Measurements from ENCODE around the gene SMAD3.
"Not testable (repeated sequence)": the region's sequence is repeated elsewhere in the genome, so short reads cannot be mapped to it uniquely, and the experiment has no call there.

The SMAD3 gene

DNA sequence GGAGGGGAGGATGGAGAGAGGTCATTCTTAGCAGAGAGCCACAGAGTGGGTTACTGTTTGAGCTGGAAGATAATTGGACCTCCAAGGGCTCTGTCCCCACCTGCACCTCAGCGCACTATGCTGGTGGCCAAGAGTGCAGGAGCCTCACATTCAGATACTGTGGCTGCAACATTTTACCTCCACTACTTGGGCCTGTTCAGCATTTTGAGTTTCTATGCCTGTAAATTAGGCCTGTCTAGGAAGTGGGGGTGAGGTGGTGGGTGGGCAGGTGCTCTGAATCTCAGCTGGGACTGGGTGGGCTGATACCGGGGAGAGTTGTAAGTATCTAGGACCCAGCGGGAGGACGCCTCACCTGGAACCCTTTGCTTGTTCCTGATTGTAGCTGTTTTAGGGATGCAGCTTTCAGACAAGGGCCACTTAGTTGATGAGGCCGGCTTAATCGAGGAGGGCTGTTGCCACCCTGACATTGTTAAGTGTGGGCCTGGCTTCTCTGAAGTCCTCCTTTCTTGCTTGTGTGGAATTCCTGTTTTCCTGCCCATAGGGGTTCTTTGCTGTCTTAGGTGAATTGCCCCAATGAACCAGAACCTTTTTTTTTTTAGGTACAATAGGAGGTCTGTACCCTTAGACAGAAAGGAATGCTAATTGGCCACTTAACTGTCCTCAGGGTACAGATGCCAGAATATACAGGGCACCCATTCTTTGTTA is 83.8 kb downstream of the SMAD3 start:
- TF ChIP-seq JUND (IDR thresholded peaks at IDR 0.05; ENCODE audit: low read depth), result no peak
- in situ Hi-C loops (cut with HindIII; ENCODE audit: low pct_unique_long_range_greater_than_20kb, low sequenced_read_pairs), result no loop called here

DNA sequence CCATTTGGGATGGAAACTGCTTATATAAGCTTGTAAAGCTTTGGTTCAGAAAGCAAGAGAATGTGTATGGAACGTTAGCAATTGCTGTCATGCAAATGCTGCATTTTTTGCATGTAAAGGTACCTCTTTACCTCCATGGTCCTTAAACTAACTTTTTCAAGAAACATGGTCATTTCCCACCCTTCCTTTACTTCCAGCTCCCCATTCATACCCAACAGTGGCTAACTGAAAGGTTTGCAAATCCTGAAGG is 84.3 kb downstream of the SMAD3 start:
- in situ Hi-C loops (cut with HindIII; ENCODE audit: low pct_unique_long_range_greater_than_20kb, low sequenced_read_pairs), result no loop called here
- DNase-seq (ENCODE audit: low read depth in 1 of 2, low spot score in 1 of 2), result no peak

More for the DNA sequence above, 83.8 kb downstream of the SMAD3 start:
- DNase-seq (ENCODE audit: low read depth in 1 of 2, low spot score in 1 of 2), result no peak

DNA sequence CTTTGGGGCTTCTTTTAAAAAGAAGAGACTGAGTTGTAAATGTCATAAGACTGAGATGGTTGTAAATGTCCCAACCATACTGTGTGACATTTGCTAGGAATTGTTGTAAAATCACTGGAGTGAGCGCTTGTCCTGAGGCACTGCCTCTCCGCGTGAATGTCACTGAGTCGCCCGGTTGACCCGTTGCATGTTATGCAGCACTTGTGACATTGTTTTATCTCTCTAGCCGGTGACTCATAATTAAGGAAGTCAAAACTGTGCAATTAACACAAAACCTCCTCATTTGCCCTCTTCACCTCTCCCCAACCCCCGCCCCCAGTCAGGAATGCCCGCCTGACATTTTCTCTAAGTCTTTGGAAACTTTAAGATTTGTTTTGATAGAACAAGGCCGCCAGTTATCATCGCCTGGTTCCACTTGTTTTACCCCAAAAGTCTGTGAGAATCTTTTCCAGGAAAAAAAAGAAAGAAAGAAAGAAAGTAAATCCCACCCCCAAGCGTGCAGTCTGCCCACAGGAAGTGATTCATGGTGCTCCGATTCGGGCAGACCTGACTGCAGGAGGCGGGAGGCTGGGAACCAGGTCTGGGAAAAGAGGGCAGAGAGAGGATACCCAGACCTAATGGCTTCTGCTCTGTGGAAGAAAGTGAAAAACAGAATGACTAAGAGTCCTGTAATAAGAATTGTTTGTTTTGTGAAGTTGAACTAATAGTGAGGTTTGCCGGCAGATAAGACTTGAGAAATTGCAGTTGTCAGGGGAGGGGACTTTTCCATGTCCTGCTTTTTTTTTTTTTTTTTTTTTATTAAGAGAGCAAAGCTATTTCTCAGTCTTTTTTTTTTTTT is 84.8 kb downstream of the SMAD3 start:
- DNase-seq (ENCODE audit: low read depth in 1 of 2, low spot score in 1 of 2), result no peak
- in situ Hi-C loops (cut with HindIII; ENCODE audit: low pct_unique_long_range_greater_than_20kb, low sequenced_read_pairs), result no loop called here
- TF ChIP-seq JUND (IDR thresholded peaks at IDR 0.05; ENCODE audit: low read depth), result no peak

More for the DNA sequence above, 84.3 kb downstream of the SMAD3 start:
- no peak for TF ChIP-seq JUND (IDR thresholded peaks at IDR 0.05; ENCODE audit: low read depth)

DNA sequence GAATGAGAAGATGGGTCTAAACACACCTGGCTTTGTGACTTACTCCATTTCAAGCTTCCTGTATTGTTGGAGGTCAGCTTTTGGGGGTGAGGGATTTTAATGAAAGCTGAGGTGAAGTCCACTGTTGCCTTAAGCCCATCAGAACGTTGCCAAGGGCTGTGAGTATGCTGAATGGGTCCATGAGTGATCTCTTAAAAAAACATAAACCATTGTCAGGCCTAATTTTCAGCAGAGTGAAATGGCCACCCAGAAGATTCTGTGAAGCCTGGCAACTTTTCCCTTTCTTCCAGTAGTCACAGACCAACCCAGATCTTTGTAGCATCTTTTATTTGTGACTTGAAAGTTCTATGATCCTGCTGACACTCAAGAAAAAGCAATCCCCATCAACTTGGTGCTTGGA is 87.0 kb downstream of the SMAD3 start:
- in situ Hi-C loops (cut with HindIII; ENCODE audit: low pct_unique_long_range_greater_than_20kb, low sequenced_read_pairs), result no loop called here
- TF ChIP-seq JUND (IDR thresholded peaks at IDR 0.05; ENCODE audit: low read depth), result no peak
- no peak for DNase-seq (ENCODE audit: low read depth in 1 of 2, low spot score in 1 of 2)

DNA sequence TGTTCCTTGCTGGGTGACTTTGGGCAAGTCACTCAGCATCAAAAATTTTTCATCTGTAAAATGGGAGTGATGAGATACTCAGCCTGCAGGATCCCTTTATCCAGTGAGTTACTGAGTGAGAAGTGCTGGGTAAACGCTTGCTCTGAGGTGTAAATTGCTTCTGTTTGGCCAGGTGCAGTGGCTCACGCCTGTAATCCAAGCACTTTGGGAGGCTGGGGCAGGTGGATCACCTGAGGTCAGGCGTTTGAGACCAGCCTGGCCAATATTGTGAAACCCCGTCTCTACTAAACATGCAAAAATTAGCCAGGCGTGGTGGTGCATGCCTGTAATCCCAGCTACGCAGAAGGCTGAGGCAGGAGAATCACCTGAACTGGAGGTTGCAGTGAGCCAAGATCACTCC is 87.6 kb downstream of the SMAD3 start:
- DNase-seq (ENCODE audit: low read depth in 1 of 2, low spot score in 1 of 2); in situ Hi-C loops (cut with HindIII; ENCODE audit: low pct_unique_long_range_greater_than_20kb, low sequenced_read_pairs): not testable (repeated sequence)

DNA sequence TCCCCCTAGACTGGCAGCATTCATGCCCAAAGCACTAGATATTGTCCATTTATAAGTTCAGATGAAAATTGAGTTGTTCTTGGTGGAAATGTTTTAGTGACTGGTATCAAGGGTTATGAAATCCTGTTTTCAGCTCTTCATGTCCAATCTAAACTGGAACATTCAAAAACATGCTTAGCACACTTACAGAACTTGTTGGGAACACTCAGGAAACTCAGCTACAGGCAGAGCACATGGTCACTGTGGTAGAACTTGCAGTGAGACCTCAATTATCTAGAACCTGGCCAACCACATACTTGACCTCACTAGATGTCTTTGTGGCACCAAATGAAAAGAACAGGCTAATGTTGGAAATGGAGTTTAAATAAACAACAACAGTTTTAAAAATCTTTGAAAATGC is 88.8 kb downstream of the SMAD3 start:
- DNase-seq (ENCODE audit: low read depth in 1 of 2, low spot score in 1 of 2), result no peak
- in situ Hi-C loops (cut with HindIII; ENCODE audit: low pct_unique_long_range_greater_than_20kb, low sequenced_read_pairs), result no loop called here
- no peak for TF ChIP-seq JUND (IDR thresholded peaks at IDR 0.05; ENCODE audit: low read depth)

- TF ChIP-seq JUND (IDR thresholded peaks at IDR 0.05; ENCODE audit: low read depth), result no peak
- DNase-seq (ENCODE audit: low read depth in 1 of 2, low spot score in 1 of 2), result no peak
- in situ Hi-C loops (cut with HindIII; ENCODE audit: low pct_unique_long_range_greater_than_20kb, low sequenced_read_pairs), result no loop called here
Measured at GRCh38 chr15:67156426-67156825, 91.0 kb downstream of the SMAD3 start.

DNA sequence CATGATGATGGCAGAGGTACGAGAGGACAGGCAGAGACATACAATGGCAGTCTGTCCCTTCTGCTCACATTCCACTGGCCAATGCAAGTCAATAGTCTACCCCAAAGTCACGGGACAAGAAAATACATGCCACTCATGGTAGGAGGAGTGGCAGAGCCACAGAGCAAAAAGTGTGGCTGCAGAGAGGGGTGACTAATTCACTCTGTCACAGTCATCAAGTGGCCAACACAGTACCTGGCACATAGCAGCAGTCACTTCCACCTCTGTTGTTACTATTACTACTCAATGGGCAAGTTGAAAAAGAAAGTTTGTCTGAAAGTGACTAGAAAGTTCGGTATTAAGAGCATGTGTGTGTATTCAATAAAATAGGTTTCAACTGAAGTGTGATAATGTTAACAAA is 91.4 kb downstream of the SMAD3 start:
- in situ Hi-C loops (cut with HindIII; ENCODE audit: low pct_unique_long_range_greater_than_20kb, low sequenced_read_pairs), result no loop called here
- no peak for DNase-seq (ENCODE audit: low read depth in 1 of 2, low spot score in 1 of 2)
- TF ChIP-seq JUND (IDR thresholded peaks at IDR 0.05; ENCODE audit: low read depth), result no peak

- TF ChIP-seq JUND (IDR thresholded peaks at IDR 0.05; ENCODE audit: low read depth), result no peak
- DNase-seq (ENCODE audit: low read depth in 1 of 2, low spot score in 1 of 2), result no peak
- in situ Hi-C loops (cut with HindIII; ENCODE audit: low pct_unique_long_range_greater_than_20kb, low sequenced_read_pairs), result no loop called here
Measured at GRCh38 chr15:67157521-67158252, 92.3 kb downstream of the SMAD3 start.

DNA sequence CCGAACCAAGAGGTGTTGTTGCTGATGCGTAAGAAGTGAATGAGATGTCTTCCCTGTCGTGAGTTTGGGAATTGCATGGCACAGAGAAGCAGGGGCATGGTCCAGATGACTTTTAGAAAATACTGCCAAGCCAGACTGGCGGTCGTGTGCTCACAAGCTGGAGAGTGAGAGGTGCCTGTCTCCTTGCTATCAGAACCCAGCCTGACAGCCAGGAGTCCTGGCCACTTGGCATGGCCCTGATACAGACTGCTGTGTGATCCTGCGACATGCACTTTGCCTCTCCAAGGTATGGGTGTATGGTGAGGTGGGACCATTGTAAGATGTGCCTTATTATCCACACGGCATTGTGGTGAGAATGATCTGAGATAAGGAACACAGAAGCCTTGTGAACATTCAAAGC is 93.0 kb downstream of the SMAD3 start:
- TF ChIP-seq JUND (IDR thresholded peaks at IDR 0.05; ENCODE audit: low read depth), result no peak
- no peak for DNase-seq (ENCODE audit: low read depth in 1 of 2, low spot score in 1 of 2)
- in situ Hi-C loops (cut with HindIII; ENCODE audit: low pct_unique_long_range_greater_than_20kb, low sequenced_read_pairs), result no loop called here

DNA sequence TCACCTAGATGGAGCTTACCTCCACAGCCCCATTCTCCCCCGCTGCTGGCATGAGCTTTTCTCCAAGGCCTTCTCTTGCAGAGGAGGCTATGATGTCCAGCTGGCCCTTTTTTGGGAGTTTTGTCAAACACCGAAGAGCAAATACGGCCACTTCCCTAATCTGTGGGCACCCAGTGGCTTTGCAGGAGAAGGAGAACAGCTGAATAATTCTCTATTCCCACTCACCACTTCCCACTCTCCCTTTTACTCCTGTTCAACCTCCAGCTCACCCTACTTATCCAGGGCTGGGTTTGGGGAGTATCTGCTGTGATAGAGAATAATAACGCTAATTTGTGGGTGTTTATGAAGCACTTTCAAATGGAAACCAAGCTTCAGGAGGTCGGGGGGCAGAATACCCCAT is 96.0 kb downstream of the SMAD3 start:
- no peak for DNase-seq (ENCODE audit: low read depth in 1 of 2, low spot score in 1 of 2)
- TF ChIP-seq JUND (IDR thresholded peaks at IDR 0.05; ENCODE audit: low read depth), result no peak
- in situ Hi-C loops (cut with HindIII; ENCODE audit: low pct_unique_long_range_greater_than_20kb, low sequenced_read_pairs), result no loop called here

DNA sequence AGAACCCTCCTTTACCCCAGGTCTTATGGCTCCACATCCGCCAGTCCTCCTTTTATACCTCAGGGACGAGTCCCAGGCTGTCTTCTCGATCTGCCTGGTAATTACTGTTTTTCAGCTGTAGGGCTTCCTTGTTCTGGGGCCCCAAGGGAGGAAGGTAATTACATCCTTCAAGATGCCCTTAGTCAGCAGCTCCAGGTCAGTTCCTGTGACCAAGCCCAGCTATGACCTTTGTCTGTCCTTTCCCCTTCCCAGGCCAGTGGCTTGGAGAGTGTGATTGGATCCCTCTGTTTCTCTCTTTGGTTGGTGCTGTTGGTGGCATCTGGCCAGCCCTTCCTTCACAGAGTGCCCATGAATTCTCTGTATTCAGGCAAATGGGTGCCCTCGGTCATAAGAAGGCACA is 96.5 kb downstream of the SMAD3 start:
- no peak for TF ChIP-seq JUND (IDR thresholded peaks at IDR 0.05; ENCODE audit: low read depth)
- no peak for DNase-seq (ENCODE audit: low read depth in 1 of 2, low spot score in 1 of 2)
- in situ Hi-C loops (cut with HindIII; ENCODE audit: low pct_unique_long_range_greater_than_20kb, low sequenced_read_pairs), result no loop called here

GRCh38 chr15:67163180-67163579 is 97.8 kb downstream of the SMAD3 start:
- in situ Hi-C loops (cut with HindIII; ENCODE audit: low pct_unique_long_range_greater_than_20kb, low sequenced_read_pairs), result no loop called here
- DNase-seq (ENCODE audit: low read depth in 1 of 2, low spot score in 1 of 2), result no peak
- no peak for TF ChIP-seq JUND (IDR thresholded peaks at IDR 0.05; ENCODE audit: low read depth)
